GM19324 (cell line): ENCODE results near the gene SNX6.
"Not testable (repeated sequence)": the region's sequence is repeated elsewhere in the genome, so short reads cannot be mapped to it uniquely, and the experiment has no call there.

Experiments used
- ATAC-seq: cut with Tn5 transposase; IDR thresholded peaks from one replicate; pipeline ENCODE4 v1.9.1; 2021; ENCODE audit warnings: mild to moderate bottlenecking, moderate library complexity; ENCODE audit not compliant: unreplicated experiment, low FRiP score

The SNX6 gene

DNA sequence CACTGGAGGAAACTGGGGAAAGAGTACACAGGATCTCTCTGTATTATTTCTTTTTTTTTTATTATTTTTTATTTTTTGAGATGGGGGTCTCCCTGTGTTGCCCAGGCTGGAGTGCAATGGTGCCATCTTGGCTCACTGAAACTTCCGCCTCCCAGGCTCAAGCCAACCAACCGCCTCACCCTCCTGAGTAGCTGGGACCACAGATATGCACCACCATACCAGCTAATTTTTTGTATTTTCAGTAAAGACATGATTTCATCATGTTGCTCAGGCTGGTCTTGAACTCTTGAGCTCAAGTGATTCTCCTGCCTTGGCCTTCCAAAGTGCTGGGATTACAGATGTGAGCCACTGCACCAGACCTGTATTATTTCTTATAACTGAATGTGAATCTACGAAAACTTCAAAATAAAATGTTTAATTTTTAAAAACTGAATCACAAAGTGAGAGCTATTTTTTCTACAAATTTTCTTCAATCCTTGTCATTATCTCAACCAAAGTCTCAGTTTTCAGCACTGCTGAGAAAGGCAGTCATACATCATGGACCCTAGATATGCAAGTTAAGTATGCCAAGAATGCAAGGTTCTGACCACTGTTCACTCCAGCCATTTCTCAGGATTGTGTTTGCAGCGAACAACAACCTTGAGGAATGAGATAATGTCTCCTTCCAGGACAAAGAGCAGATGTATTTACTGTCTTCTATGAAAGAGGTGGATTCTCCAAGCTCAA lies 92.8 kb downstream of the SNX6 start:
- no peak for ATAC-seq

DNA sequence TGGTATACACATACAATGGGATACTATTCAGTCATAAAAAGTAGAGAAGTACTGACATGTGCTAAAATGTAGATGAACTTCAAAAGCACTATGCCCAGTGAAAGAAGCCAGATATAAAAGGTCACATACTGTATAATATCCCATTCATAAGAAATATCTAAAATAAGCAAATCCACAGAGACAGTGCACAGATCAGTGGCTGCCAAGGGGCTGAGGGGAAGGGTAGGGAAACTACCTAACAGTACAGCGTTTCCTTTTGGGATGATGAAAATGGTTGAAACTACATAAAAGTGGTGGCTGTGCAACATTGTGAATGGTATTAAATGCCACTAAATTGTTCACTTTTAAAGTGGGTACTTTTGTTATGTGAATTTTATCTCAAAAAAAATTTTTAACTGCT lies 102.4 kb downstream of the SNX6 start:
- no peak for ATAC-seq

DNA sequence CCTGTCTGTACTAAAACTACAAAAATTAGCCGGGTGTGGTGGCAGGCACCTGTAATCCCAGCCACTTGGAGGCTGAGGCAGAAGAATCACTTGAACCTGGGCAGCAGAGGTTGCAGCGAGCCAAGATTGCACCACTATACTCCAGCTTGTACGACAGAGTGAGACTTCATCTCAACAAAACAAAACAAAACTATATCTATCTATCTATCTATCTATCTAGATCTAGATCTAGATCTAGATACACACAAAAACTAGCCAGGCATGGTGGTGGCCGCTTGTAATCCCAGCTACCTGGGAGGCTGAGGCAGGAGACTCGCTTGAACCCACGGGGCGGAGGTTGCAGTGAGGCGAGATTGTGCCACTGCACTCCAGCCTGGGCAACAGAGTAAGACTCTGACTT lies 105.7 kb downstream of the SNX6 start:
- ATAC-seq, result not testable (repeated sequence)

DNA sequence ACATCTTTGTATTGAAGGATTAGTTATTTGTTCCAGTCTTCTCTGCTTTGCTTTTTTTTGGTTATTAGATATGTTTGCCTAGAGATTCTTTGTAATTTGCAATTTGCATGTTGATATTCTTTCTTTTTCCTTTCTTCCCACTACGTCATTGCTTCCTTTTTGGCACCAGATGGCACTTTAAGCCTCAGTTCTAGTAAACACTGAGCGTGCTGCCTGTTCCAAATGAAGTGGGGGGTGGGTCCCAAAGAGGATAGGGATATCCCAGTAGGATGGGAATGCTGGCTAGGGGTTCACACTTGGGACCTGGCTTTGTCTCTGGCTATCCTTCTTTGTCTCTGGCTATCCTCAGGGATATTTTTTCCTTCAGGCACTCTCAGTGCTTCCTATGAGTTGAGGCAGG lies 107.5 kb downstream of the SNX6 start:
- no peak for ATAC-seq

DNA sequence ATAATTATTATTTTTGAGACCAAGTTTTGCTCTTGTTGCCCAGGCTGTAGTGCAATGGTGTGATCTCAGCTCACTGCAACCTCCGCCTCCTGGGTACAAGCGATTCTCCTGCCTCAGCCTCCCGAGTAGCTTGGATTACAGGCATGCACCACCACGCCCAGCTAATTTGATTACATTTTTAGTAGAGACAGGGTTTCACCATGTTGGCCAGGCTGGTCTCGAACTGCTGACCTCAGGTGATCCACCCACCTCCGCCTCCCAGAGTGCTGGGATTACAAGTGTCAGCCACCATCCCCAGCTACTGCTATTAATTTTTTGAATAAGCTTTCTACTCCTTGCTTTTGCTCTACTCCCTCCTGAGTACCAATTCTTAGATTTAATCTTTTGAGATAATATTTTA lies 108.9 kb downstream of the SNX6 start:
- not testable (repeated sequence) for ATAC-seq

DNA sequence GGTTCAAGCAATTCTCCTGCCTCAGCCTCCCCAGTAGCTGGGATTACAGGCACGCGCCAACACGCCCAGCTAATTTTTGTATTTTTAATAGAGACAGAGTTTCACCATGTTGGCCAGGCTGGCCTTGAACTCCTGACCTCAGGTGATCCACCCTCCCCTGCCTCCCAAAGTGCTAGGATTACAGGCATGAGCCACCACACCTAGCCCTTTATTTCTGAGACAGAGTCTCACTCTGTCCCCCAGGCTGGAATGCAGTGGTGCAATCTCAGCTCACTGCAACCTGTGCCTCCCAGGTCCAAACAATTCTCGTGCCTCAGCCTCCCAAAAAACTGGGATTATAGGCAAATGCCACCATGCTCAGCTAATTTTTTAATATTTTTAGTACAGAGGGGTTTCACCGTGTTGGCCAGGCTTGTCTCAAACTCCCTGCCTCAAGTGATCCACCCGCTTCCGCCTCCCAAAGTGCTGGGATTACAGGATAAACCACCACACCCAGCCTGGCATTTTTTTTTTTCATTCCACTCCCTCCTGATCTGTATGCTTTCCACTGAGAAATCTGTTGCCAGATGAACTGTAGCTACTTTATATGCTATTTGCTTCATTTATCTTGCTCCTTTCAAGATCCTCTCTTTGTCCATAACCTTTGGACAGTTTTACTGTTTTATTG lies 109.5 kb downstream of the SNX6 start:
- not testable (repeated sequence) for ATAC-seq
